Activated gamma-delta T cell (primary cell): Measurements from ENCODE around the gene CMTM6.
"Not testable (repeated sequence)": the region's sequence is repeated elsewhere in the genome, so short reads cannot be mapped to it uniquely, and the experiment has no call there.

Experiments used
- DNase-seq: peaks from one replicate; lab custom pipeline; 2025; lab: John Stamatoyannopoulos, UW

The CMTM6 gene

DNA sequence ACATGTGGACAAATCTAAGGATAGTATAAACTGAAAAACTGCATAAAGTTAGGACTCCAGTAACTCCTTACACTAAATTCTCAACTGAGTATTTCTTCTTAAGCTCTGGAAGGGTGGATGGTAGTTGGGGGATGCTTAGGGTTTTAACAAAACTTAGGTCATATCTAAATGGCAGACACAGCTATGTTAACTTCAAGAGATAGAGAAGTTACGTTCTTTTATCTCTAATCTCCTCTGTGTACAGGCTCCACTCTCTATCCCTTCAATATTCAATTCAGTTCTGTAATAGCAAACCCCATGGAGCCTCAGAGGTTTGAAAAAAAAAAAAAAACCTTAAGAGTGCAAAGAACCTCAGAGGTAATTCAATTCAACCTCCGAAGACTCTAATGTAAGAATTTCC, 3.1 kb downstream of the CMTM6 start:
- DNase-seq = no peak

- no peak for DNase-seq
Observed at GRCh38 chr3:32498992-32499391, 3.7 kb downstream of the CMTM6 start.

DNA sequence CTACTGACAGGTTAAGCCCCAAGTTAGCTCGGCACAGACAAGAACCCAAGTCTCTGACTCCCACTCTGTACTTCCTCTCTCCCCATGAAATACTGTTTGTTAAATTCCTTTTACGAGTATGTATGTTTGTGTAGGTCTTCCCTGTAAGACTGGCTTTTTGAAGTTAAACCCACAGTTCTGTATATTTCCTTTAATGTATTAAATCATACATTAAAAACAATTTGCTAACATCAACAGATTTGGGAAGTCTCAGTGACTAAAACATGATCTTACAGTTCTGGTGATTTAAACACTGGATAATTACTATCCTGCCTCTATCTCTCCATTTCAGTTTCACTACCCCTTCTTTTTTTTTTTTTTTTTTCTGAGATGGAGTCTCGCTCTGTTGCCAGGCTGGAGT, 4.4 kb downstream of the CMTM6 start:
- no peak for DNase-seq

- DNase-seq = no peak
Observed at GRCh38 chr3:32495609-32496008, 7.0 kb downstream of the CMTM6 start.

GRCh38 chr3:32495085-32495484, 7.6 kb downstream of the CMTM6 start:
- no peak for DNase-seq

DNA sequence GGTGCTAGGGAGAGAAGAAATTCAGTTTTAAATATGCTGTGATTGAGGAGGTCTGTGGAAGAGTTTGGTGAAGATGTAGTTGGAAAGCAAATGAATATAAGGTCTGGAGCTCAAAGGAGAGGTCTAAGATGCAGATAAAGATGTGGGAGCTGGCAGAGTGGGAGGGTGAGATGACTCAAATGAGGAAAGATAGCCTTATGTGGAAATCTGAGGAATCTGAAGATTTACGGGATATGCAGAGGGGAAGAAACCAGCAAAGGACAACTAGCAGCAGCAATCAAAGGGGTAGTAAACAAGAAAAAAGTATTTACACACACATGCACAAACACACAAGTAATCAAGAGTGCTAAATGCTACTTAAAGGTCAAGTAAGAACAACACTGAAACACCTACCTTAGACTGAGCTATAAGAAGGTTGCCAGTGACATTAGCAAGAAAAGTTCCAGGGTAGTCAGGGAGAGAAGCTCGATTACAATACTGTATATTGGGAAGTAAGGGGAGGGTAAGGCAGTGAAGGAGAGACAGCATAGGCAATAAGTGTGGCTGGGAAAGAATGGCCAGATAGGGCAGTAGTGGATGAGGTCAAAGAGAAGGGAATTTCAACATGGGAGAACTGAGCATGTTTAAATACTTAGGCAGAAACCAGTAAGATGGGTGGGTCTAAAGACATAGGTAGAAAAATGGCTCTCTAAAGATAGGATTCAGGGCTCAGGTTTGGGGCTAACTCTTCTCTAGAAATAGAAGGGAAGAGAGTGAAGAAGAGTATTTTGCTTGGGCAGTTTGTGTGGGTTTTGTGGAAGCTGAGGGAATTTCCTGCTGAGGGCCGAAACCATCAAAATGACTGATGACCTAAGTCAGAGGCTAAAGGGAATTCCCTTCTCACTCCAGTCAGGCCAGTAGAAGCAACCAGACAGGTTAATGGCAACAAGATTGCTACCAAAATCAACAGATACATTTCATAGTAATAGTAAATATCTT, 8.9 kb downstream of the CMTM6 start:
- DNase-seq = no peak

- no peak for DNase-seq
Observed at GRCh38 chr3:32492684-32493436, 9.8 kb downstream of the CMTM6 start.

DNA sequence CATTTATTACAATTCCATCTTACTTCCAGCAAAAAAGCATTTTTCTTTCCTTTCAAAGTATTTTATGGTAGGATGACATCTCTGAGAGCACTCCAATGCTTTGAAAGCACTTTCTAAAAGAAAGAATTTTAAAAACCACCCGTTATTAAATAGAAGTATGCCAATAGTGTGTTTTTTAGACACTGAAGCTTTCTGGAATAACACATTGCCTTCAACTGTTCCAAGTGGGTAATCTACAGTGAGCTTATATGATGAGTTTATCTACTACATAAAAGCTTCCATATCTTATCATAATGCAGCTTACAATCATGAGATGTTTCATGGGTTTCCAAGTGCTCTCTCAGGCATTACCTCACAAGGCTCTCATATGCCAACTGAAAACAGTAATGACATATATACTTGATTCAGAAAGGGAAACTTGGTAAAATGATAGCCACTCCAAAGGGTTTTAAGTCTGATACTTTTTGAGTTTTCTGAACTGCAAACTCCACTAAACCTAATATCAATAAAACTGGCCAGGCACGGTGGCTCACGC, 14.1 kb downstream of the CMTM6 start:
- no peak for DNase-seq

- DNase-seq = no peak
Observed at GRCh38 chr3:32487781-32488473, 14.7 kb downstream of the CMTM6 start.

- DNase-seq = no peak
Observed at GRCh38 chr3:32484436-32484835, 18.2 kb downstream of the CMTM6 start.

DNA sequence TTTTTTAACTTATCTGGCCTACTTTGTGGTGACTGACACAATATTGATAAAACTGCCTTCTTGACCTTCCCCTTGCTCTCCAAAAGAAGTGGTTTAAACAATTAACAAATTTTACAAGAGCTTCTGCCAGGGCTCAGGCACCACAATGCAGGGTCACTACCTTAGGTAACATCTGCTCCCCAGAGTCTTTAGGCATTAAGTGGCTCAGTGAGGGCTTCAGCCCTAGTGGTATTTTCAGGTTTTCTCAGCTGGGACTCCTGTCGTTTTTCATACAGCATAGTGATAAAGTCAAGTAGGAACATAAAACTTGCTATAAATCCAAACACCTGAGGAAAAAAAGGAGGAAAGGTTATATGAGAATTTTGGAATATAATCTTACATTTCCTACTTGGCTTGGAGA, 18.9 kb downstream of the CMTM6 start:
- no peak for DNase-seq

DNA sequence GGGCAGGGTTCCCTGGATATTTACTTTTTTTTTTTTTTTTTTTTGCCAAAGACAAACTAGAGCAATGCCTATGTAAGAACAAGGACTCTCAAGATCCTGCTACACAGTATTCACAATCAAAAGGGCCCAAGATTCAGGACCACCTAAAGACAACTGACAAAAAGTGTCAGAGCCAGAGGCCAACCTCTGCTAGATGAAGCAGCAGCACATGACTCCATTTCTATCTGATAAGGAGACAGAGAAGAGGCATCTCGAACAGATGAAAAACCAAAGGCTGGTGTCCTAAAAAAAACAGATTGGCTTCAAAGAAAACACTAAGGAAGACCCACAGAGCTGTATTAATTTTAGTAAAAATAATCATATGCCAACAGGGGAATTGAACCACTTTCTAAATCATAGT, 20.0 kb downstream of the CMTM6 start:
- DNase-seq = no peak

DNA sequence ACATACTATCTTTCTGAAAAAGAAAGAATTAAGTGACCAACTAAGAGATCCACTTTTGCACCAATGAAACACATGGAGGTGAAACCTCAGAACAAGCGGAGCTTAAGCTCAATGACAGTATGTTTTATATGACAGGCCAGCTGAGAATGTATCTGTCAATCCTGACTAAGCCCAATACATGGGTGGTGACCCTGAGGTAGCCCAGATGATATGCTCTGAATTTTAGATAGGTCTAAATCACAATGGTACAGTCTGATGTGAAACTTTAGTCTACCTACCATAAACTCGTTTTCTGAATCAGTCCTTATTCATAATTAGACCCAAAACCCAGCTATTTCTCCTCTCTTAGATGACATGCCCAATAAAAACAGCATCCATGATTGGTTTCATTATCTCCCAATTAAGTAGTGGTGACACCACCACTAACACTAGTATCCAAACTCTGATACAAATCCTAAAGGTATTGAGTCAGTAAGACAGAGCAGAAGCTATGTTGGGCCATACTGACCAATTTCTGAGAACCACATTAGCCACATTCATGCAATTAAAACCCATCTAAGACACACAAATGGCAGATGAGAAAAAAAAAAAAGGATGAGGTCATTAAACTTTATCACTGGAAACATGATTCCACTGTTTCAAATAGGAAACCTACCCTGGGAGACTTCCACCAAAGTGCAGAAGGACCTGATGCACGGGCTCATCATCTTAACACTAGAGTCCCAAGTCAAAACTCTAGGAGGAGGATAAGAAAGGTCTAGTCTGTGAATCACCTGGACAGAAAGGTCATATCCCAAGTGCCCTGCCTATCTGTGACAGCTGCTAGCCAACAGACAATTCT, 20.6 kb downstream of the CMTM6 start:
- no peak for DNase-seq

- DNase-seq = no peak
Observed at GRCh38 chr3:32480604-32481003, 22.0 kb downstream of the CMTM6 start.

DNA sequence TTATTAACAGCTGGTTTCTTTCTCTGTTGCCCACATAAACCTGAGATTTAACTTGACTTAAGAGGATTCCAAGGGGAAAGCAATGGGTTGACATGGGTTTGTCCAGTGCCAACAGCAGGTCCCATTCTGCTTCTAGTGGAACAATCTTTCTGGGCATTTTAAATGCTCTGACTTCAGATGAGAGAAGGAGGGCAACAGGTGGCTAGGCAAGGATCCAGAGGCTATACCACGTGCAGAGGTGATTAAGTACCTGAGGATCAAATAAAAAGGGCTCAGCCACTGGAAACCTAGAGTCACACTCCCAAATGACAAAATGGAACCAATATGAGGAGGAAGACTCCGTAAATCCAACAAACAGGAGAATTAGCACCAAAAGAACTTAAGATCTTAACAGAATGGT, 28.5 kb downstream of the CMTM6 start:
- DNase-seq = no peak

GRCh38 chr3:32472151-32472550, 30.5 kb downstream of the CMTM6 start:
- DNase-seq = not testable (repeated sequence)

- DNase-seq = no peak
Observed at GRCh38 chr3:32471246-32471645, 31.4 kb downstream of the CMTM6 start.

GRCh38 chr3:32470362-32470761, 32.3 kb downstream of the CMTM6 start:
- DNase-seq = no peak

DNA sequence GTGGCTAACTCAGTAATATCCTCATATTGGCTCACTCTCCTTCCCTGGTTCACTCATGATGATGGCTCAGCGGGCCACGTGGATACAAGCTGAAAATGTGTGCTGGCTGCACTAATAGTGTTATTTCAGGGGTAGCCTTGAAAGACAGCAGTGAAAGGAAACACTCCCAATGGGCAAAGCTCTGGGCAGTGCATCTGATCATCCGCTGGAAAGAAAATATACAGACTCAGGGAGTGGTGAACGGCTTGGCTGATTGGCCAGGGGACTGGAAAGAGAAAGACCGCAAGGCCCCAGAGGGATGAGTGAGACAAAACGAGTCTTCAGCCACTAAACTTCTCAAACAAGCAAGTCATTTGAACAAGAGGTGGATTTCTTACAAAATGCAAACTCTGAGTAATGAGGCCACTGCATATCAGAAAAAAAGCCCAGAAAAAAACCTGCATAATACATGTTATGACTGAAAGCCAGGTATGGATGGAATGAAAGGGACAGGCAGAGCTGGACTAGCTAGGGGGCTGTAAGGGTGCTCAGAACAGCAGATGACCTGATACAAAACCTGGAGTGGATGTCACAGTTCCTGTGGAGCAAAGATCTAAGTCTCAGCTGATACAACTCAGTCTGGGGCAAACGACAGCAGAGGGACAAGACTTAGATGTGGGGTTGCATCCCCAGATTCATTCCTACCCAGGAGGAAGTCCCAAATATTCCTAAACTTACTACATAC, 33.3 kb downstream of the CMTM6 start:
- DNase-seq = no peak

DNA sequence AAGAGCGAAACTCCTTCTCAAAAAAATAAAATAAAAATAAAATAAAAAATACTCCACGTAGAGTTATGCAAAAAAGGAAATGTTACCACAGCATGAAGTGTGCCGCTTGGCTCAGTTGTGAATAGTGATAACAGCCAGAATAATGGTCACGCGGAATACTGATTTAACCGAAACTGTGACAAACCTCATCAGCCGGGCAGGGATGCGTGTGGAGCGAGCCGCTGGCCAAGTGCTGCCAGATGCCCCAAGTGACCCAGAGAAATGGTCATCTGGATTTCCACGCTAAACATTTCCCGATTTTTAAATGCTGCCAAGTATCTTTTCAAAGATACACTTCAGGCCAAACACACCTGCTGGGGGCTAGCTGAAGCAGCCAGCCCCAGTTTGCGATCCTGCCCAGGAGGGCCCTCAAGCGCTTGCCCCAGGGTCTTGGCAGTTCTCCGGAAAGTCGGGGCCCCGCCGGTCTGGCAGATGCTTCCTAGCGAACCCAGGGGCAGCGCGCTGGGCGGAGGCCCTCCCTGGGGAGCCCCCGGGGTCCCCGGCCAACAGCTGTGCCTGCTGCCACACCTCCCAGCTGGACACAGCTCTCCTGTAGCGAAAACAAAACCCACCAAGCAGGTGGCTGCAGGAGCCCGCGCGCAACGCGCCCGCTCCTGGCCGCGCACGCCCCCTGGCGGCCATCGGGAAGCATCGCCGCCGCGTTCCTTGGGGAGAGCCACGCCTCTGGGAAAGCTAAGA, 35.1 kb downstream of the CMTM6 start:
- peak; percentile 32 for DNase-seq
